Dedifferentiated amniotic fluid mesenchymal stem cell (primary cell): Measurements from ENCODE around the gene CA12.
"Not testable (repeated sequence)": the region's sequence is repeated elsewhere in the genome, so short reads cannot be mapped to it uniquely, and the experiment has no call there.

Experiments
- DNase-seq: peaks from one replicate; pipeline ENCODE4 v3.0.0-alpha.2; 2016; ENCODE audit errors: extremely low spot score

Gene CA12

DNA sequence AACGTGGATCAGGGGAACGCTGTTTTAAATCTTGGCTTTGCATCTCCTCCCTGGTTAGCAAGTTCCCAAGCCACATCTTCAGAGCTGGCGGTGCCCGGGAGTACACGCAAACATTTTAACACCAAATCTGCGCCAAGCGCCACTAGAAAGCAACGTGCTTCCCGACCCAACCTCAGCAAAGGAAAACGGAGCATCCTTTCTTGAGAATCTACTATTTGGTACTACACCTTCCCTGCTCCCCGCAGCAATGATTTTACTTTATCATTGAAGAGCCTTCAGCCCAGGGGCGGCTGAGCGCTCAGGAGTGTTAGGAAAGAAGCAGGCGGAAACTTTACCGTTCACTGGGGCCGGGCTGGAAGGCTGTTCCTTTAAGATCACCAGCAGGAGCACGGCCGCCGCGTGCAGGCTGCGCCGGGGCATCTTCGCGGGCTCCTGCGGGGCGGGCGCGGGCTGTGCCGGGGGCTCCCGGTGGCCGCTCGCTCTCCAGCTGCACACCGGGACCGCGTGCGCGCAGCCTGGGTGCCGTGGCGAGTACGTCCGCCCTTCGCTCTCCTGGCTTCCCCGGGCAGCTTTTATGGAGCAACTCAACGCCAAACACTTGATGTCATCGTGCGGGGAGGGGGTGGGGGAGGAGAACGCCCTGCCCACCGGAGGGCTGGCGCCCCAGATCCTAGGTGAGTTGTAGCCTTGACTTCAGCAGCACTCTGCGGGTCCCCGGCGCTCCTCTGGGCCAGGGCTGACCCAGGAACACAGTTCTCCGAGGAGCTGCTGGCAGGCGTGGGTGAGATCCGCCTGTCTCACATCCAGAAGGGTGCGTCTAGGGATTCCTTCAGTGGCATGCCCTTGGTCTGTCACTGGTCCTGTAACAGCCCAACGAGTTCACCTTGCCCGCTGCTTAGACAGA lies at the start of gene CA12:
Gene CA12 (minus strand): TSS at position 546 of the 904 bp plus-strand sequence. CDS start 126 bp downstream, at position 420.
- peak; percentile 25 for DNase-seq

- no peak for DNase-seq
Measured at GRCh38 chr15:63430766-63431451, 49.3 kb upstream of the CA12 start.

- DNase-seq, result no peak
Measured at GRCh38 chr15:63426552-63426951, 44.9 kb upstream of the CA12 start.

GRCh38 chr15:63425426-63425985 lies 43.9 kb upstream of the CA12 start:
- no peak for DNase-seq

- DNase-seq, result no peak
Measured at GRCh38 chr15:63422891-63423590, 41.4 kb upstream of the CA12 start.

GRCh38 chr15:63421433-63421832 lies 39.8 kb upstream of the CA12 start:
- DNase-seq, result no peak

GRCh38 chr15:63420333-63420747 lies 38.7 kb upstream of the CA12 start:
- DNase-seq, result no peak

- DNase-seq, result no peak
Measured at GRCh38 chr15:63418811-63419210, 37.2 kb upstream of the CA12 start.

- DNase-seq, result no peak
Measured at GRCh38 chr15:63417721-63418120, 36.1 kb upstream of the CA12 start.

- DNase-seq, result not testable (repeated sequence)
Measured at GRCh38 chr15:63417274-63417673, 35.6 kb upstream of the CA12 start.

- DNase-seq, result no peak
Measured at GRCh38 chr15:63414474-63415120, 33.0 kb upstream of the CA12 start.

- no peak for DNase-seq
Measured at GRCh38 chr15:63412551-63412950, 30.9 kb upstream of the CA12 start.

DNA sequence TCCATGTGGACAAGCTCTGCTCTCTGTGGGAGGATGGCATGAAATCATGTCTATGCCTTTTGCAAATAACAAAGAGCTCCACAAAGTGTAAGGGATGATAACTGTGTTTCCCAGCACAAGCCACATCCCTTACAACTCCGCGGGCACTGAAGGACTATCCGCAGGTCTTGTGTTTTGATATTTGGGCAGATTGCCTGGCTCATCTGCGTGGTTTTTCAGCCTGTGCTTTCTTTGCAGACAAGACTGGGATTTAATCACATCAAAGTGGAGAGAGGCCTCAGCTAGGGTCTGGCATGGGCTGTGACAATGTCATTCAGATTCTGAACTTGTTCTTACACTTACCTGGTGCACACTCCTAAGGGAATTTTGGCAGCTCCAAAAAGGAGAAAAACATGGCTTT lies 30.2 kb upstream of the CA12 start:
- no peak for DNase-seq

DNA sequence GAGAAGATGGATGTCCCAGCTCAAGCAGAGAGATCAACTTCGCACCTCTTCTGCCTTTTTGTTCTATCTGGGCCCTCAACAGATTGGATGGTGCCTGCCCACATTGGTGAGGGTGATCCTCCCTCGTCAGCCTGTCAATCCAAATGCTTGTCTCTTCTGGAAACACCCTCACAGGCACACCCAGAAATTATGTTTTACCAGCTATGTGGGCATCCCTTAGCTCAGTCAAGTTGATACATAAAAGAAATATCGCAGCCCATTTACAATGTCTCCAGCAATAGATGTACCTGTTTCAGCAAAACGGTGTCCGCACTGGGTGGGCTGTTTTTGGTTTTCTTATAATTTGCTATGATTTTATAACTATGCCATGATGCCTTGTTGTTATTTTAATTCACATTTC lies 27.5 kb upstream of the CA12 start:
- no peak for DNase-seq

- DNase-seq, result no peak
Measured at GRCh38 chr15:63408524-63408923, 26.9 kb upstream of the CA12 start.

DNA sequence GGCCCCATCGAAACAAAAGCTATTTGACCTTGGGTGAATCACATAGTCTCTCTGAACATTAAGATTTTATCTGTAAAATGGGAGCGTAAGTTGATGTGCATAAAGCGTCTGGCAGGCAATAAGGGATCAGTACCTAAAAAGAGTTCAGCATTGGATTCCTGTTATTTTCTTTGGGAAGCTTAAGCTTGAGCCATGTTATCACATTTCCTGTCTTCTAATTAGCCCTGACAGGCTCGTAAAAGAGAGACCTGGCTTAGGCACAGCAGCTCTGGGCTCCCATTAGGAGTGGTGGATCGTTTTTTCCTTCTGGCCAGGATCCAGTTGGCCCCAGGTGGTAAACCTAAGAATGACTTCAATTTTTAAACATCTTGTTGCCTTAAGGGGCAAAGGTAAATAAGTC lies 26.0 kb upstream of the CA12 start:
- no peak for DNase-seq

GRCh38 chr15:63405683-63406390 lies 24.2 kb upstream of the CA12 start:
- DNase-seq, result no peak

GRCh38 chr15:63405159-63405558 lies 23.5 kb upstream of the CA12 start:
- DNase-seq, result no peak

GRCh38 chr15:63403254-63403945 lies 21.8 kb upstream of the CA12 start:
- DNase-seq, result no peak

GRCh38 chr15:63402498-63403253 lies 21.0 kb upstream of the CA12 start:
- peak; percentile 29 for DNase-seq
